H9 (cell line): ENCODE data around the gene HOXD12. TPM values are rescaled to one million over a fixed set of nuclear protein-coding genes. Genes with fewer than 3 reads are reported as not detected.

Source experiments
- DNase-seq: peaks from one replicate; pipeline ENCODE4 v3.0.0-alpha.2; 2017
- H2AFZ ChIP-seq: one replicate; pipeline ENCODE4 v1.6.1; 2013; ENCODE audit warnings: mild to moderate bottlenecking, low read length, control low read depth, moderate library complexity
- H2AK5ac ChIP-seq: 2 replicates; pipeline ENCODE4 v1.6.1; 2013; ENCODE audit warnings: low read length, control low read depth, mixed read lengths; ENCODE audit not compliant: insufficient read length
- H2BK120ac ChIP-seq: one replicate; pipeline ENCODE4 v1.6.1; 2013; ENCODE audit warnings: low read depth, mild to moderate bottlenecking, low read length, control low read depth, inconsistent platforms; ENCODE audit not compliant: poor library complexity, severe bottlenecking
- H2BK12ac ChIP-seq: 2 replicates; pipeline ENCODE4 v1.6.1; 2013; ENCODE audit warnings: low read length, control low read depth, mixed read lengths, low read depth; ENCODE audit not compliant: insufficient read length
- H2BK15ac ChIP-seq: 2 replicates; pipeline ENCODE4 v1.6.1; 2013; ENCODE audit warnings: low read depth, low read length, control low read depth
- H2BK20ac ChIP-seq: one replicate; pipeline ENCODE4 v1.6.1; 2013; ENCODE audit warnings: low read depth, mild to moderate bottlenecking, low read length, control low read depth, inconsistent platforms; ENCODE audit not compliant: poor library complexity, severe bottlenecking
- H2BK5ac ChIP-seq: 2 replicates; pipeline ENCODE4 v1.6.1; 2013; ENCODE audit warnings: low read length, control low read depth, mixed read lengths; ENCODE audit not compliant: insufficient read length
- H3K14ac ChIP-seq: 2 replicates; pipeline ENCODE4 v1.6.1; 2013; ENCODE audit warnings: low read length, control low read depth; ENCODE audit not compliant: insufficient read depth
- H3K18ac ChIP-seq: 2 replicates; pipeline ENCODE4 v1.6.1; 2013; ENCODE audit warnings: low read depth, mild to moderate bottlenecking, mixed read lengths, low read length, control low read depth; ENCODE audit not compliant: insufficient read length
- H3K23ac ChIP-seq: 2 replicates; pipeline ENCODE4 v1.6.1; 2013; ENCODE audit warnings: low read length, control low read depth, mixed read lengths, low read depth; ENCODE audit not compliant: insufficient read length
- H3K23me2 ChIP-seq: 2 replicates; pipeline ENCODE4 v1.6.1; 2013; ENCODE audit warnings: low read depth, mild to moderate bottlenecking, mixed read lengths, low read length, control low read depth; ENCODE audit not compliant: insufficient read length, poor library complexity, severe bottlenecking
- H3K27ac ChIP-seq: 2 replicates; pipeline ENCODE4 v1.5.1; 2013; ENCODE audit warnings: low read length, control low read depth, mixed read lengths, low read depth; ENCODE audit not compliant: insufficient read length
- H3K27me3 ChIP-seq: 2 replicates; pipeline ENCODE4 v1.6.1; 2013; ENCODE audit warnings: low read length, control low read depth, inconsistent platforms; ENCODE audit not compliant: insufficient read depth
- H3K4ac ChIP-seq: 2 replicates; pipeline ENCODE4 v1.6.1; 2013; ENCODE audit warnings: low read depth, mild to moderate bottlenecking, control low read depth, inconsistent platforms, low read length, moderate library complexity
- H3K4me1 ChIP-seq: 2 replicates; pipeline ENCODE4 v1.6.1; 2013; ENCODE audit warnings: low read length, control low read depth, inconsistent platforms; ENCODE audit not compliant: insufficient read depth
- H3K4me2 ChIP-seq: 2 replicates; pipeline ENCODE4 v1.6.1; 2013; ENCODE audit warnings: low read length, control low read depth, mixed read lengths; ENCODE audit not compliant: insufficient read length, insufficient read depth
- H3K56ac ChIP-seq: 2 replicates; pipeline ENCODE4 v1.6.1; 2013; ENCODE audit warnings: low read depth, mild to moderate bottlenecking, mixed read lengths, low read length, control low read depth; ENCODE audit not compliant: insufficient read length
- H3K79me1 ChIP-seq: 2 replicates; pipeline ENCODE4 v1.6.1; 2013; ENCODE audit warnings: low read depth, mild to moderate bottlenecking, moderate library complexity, low read length, control low read depth, inconsistent platforms; ENCODE audit not compliant: insufficient read depth, poor library complexity, severe bottlenecking
- H3K79me2 ChIP-seq: 2 replicates; pipeline ENCODE4 v1.6.1; 2013; ENCODE audit warnings: low read length, control low read depth, inconsistent platforms; ENCODE audit not compliant: insufficient read depth
- H3K9ac ChIP-seq: 2 replicates; pipeline ENCODE4 v1.6.1; 2013; ENCODE audit warnings: low read length, control low read depth, mixed read lengths; ENCODE audit not compliant: insufficient read length; ENCODE audit errors: extremely low read depth
- H3K9me3 ChIP-seq: one replicate; pipeline ENCODE4 v1.6.1; 2013; ENCODE audit warnings: low read depth, low read length, inconsistent platforms; ENCODE audit not compliant: control insufficient read depth
- H3T11ph ChIP-seq: one replicate; pipeline ENCODE4 v1.6.1; 2013; ENCODE audit warnings: mild to moderate bottlenecking, low read length, control low read depth, inconsistent platforms
- H4K20me1 ChIP-seq: one replicate; pipeline ENCODE4 v1.6.1; 2013; ENCODE audit not compliant: control insufficient read depth, insufficient read length, insufficient read depth
- H4K5ac ChIP-seq: 2 replicates; pipeline ENCODE4 v1.6.1; 2013; ENCODE audit warnings: low read depth, mild to moderate bottlenecking, mixed read lengths, low read length, control low read depth; ENCODE audit not compliant: insufficient read length
- H4K8ac ChIP-seq: replicated peaks from 2 replicates; pipeline ENCODE4 v1.6.1; 2013; ENCODE audit warnings: low read length, control low read depth, mixed read lengths, low read depth; ENCODE audit not compliant: insufficient read length
- H4K91ac ChIP-seq: 2 replicates; pipeline ENCODE4 v1.6.1; 2013; ENCODE audit warnings: low read depth, mild to moderate bottlenecking, moderate library complexity, mixed read lengths, low read length, control low read depth; ENCODE audit not compliant: insufficient read length
- H3K27ac Mint-ChIP-seq, 3 experiments: 2 replicates in 2 of 3; 3 replicates in 1 of 3; pipeline ENCODE4 v1.8.0; 2020 to 2021; ENCODE audit warnings: mixed read lengths in 3 of 3, mild to moderate bottlenecking in 1 of 3, moderate library complexity in 1 of 3
- H3K27me3 Mint-ChIP-seq: 2 replicates; pipeline ENCODE4 v1.8.0; 2021; ENCODE audit warnings: low read depth, mild to moderate bottlenecking, moderate library complexity, mixed read lengths
- H3K36me3 Mint-ChIP-seq, 3 experiments: 2 replicates in 2 of 3; 3 replicates in 1 of 3; pipeline ENCODE4 v1.8.0; 2020 to 2021; ENCODE audit warnings: low read depth in 3 of 3, mixed read lengths in 3 of 3; ENCODE audit not compliant: insufficient read depth in 1 of 3
- H3K4me1 Mint-ChIP-seq, 2 experiments: 2 replicates each; pipeline ENCODE4 v1.8.0; 2020; ENCODE audit warnings: mixed read lengths in 2 of 2
- H3K4me3 Mint-ChIP-seq, 2 experiments: 2 replicates in 1 of 2; 3 replicates in 1 of 2; pipeline ENCODE4 v1.8.0; 2020 to 2021; ENCODE audit warnings: mild to moderate bottlenecking in 2 of 2, mixed read lengths in 2 of 2, moderate library complexity in 1 of 2
- H3K9me3 Mint-ChIP-seq, 2 experiments: 2 replicates in 1 of 2; 3 replicates in 1 of 2; pipeline ENCODE4 v1.8.0; 2020; ENCODE audit warnings: mild to moderate bottlenecking in 2 of 2, mixed read lengths in 2 of 2, moderate library complexity in 1 of 2
- CTCF ChIP-seq: fragments of 200-600 bp; sonication (generic); conservative IDR thresholded peaks from 3 replicates; pipeline ENCODE4 v1.8.0; 2021; ENCODE audit warnings: antibody characterized with exemption, mild to moderate bottlenecking
- WGBS: extraction: QIAGEN DNeasy Blood & Tissue Kit; methylation state at CpG from one replicate; pipeline ENCODE4 v1.1.7; 2013; ENCODE audit warnings: missing lambda C conversion rate, low lambda C conversion rate, mixed read lengths; ENCODE audit not compliant: insufficient read length; ENCODE audit errors: extremely low coverage; 5-methylcytosine and 5-hydroxymethylcytosine counted together
- total RNA-seq: library from RNA; stranded (reverse); gene quantifications from 2 replicates; pipeline ENCODE4 v1.2.1, GENCODE V29; 2021

The HOXD12 gene
- total RNA-seq, 1 experiment from 2014 or later = not detected

DNA sequence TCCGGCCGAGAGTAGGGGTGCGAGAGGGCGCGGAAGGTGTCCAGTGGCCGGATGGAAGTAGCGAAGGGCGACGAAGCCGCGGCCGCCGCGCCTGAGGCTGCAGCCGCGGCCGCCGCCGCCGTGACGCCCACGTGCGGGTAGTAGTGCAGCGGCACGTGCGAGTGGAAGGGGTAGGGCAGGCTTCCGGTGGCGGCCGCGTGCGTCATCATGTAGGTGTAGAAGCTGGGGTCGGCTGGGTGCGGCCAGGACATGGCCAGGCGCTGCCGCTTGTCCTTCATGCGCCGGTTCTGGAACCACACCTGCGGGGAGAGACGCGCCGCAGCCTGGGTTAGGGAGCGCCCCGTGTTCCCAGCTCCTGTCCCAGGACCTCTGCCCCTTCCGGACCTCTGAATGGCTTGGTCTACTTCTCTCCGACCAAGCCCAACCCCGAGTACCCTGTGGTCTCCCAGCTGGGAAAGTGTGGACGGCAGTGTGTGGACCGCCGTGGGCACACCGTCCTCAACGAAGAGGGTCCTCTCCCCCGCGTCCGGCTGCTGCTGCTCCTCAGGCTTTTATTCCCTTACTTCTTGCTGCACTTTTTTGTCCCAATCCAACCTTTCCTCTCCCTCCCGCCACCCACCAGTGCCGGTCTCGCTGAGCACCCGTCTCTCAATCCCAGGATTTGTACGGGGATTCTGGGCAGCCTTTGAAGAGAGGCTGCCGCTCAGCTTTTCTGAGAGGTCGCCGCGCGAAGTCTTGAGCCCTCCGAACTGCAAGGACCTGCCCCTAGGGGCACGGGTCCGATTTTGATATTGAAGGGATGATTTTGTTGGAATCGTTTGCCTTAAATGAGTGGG is 18.8 kb upstream of the HOXD12 start:
- DNase-seq = peak; percentile 58
- peak overlapping the region; percentile 50 for H3K4me2 ChIP-seq
- H3K27me3 Mint-ChIP-seq = peaks cover 96% of the 10 kb centered on the region

More for the DNA sequence above, 18.8 kb upstream of the HOXD12 start:
- Histone ChIP-seq H3K9ac (no peak overlapping the region), H4K91ac (no peak overlapping the region), H3K4ac (no peak overlapping the region), H2BK120ac (no peak overlapping the region), H2BK20ac (no peak overlapping the region), H4K5ac (no peak overlapping the region), H3K23me2 (peaks cover 7% of the 10 kb centered on the region), H2AFZ (no peak overlapping the region), H2BK5ac (no peak overlapping the region), H3K79me1 (no peaks in the 10 kb centered on the region), H3K23ac (no peak overlapping the region), H2BK12ac (no peak overlapping the region), H3K79me2 (no peaks in the 10 kb centered on the region), H2AK5ac (no peak overlapping the region), H3K14ac (no peak overlapping the region; the same call in 1 of the 2 replicates), H2BK15ac (no peak overlapping the region), H4K20me1 (no peaks in the 10 kb centered on the region), H3K27ac (no peak overlapping the region), H3K18ac (no peak overlapping the region), H3K9me3 (no peaks in the 10 kb centered on the region), H4K8ac (no peak overlapping the region), H3K27me3 (peaks cover 87% of the 10 kb centered on the region), H3K4me1 (no peaks in the 10 kb centered on the region), H3K56ac (no peak overlapping the region), H3T11ph (no peak overlapping the region)
- Mint-ChIP-seq H3K27ac (no peak overlapping the region), H3K9me3 (peaks cover 5 to 6% of the 10 kb centered on the region in 2 experiments; a peak in 4 of 5 replicates), H3K4me3 (peak overlapping the region; percentile 49 to 73), H3K36me3 (no peaks in the 10 kb centered on the region), H3K4me1 (peaks cover 20 to 46% of the 10 kb centered on the region in 2 experiments)
- no peak for TF ChIP-seq CTCF
- no CpG with 5 or more reads among the region's 68 CpGs for WGBS
